Stimulated activated CD8-positive, alpha-beta memory T cell treated with anti-CD3 and anti-CD28 coated beads, Interleukin-7, amount 100 ng/mL, for 1 hour (primary cell): ENCODE measurements around the gene LRRC36.
"Not testable (repeated sequence)": the region's sequence is repeated elsewhere in the genome, so short reads cannot be mapped to it uniquely, and the experiment has no call there.

ENCODE experiments used
- DNase-seq, 2 donors: peaks; one replicate each; pipeline ENCODE4 v3.0.0-alpha.2; 2020; ENCODE audit warnings: low read depth in 2 of 2

LRRC36 gene

GRCh38 chr16:67403976-67404555, 77.5 kb downstream of the LRRC36 start:
- DNase-seq = no peak

GRCh38 chr16:67404740-67405226, 78.2 kb downstream of the LRRC36 start:
- DNase-seq = no peak

GRCh38 chr16:67405336-67405735, 78.7 kb downstream of the LRRC36 start:
- no peak for DNase-seq

GRCh38 chr16:67406111-67406971, 79.7 kb downstream of the LRRC36 start:
- no peak for DNase-seq

GRCh38 chr16:67407176-67407787, 80.7 kb downstream of the LRRC36 start:
- no peak for DNase-seq

- no peak for DNase-seq
Observed at GRCh38 chr16:67407788-67408452, 81.3 kb downstream of the LRRC36 start.

GRCh38 chr16:67409631-67410030, 83.0 kb downstream of the LRRC36 start:
- DNase-seq = no peak

- DNase-seq = no peak
Observed at GRCh38 chr16:67411339-67411738, 84.7 kb downstream of the LRRC36 start.

- DNase-seq = no peak
Observed at GRCh38 chr16:67412294-67412693, 85.7 kb downstream of the LRRC36 start.

- DNase-seq = no peak
Observed at GRCh38 chr16:67413978-67414911, 87.6 kb downstream of the LRRC36 start.

- not testable (repeated sequence) for DNase-seq
Observed at GRCh38 chr16:67415421-67415820, 88.8 kb downstream of the LRRC36 start.

- no peak for DNase-seq
Observed at GRCh38 chr16:67415872-67416793, 89.5 kb downstream of the LRRC36 start, which contains the start of gene ZDHHC1. Gene ZDHHC1, minus strand, starts transcription at chr16:67416477. Its CDS starts 8,702 bp downstream, at chr16:67407775.

- DNase-seq = no peak
Observed at GRCh38 chr16:67417333-67418061, 90.9 kb downstream of the LRRC36 start.

- DNase-seq = no peak
Observed at GRCh38 chr16:67419502-67419901, 92.9 kb downstream of the LRRC36 start.

GRCh38 chr16:67419931-67420330, 93.3 kb downstream of the LRRC36 start:
- DNase-seq = no peak

GRCh38 chr16:67421030-67421429, 94.4 kb downstream of the LRRC36 start:
- no peak for DNase-seq

- DNase-seq = no peak
Observed at GRCh38 chr16:67423015-67423414, 96.4 kb downstream of the LRRC36 start.

GRCh38 chr16:67423611-67424260, 97.1 kb downstream of the LRRC36 start:
- DNase-seq = no peak

GRCh38 chr16:67424261-67424615, 97.6 kb downstream of the LRRC36 start:
- DNase-seq = no peak
